ENCODE data around the gene GMIP. TPM values are rescaled to one million over a fixed set of nuclear protein-coding genes. Genes with fewer than 3 reads are reported as not detected.
"Not testable (repeated sequence)": the region's sequence is repeated elsewhere in the genome, so short reads cannot be mapped to it uniquely, and the experiment has no call there.

Gene GMIP
- polyA plus RNA-seq, 3 donors: 41.4 to 91.4 (median 75.1) TPM

DNA sequence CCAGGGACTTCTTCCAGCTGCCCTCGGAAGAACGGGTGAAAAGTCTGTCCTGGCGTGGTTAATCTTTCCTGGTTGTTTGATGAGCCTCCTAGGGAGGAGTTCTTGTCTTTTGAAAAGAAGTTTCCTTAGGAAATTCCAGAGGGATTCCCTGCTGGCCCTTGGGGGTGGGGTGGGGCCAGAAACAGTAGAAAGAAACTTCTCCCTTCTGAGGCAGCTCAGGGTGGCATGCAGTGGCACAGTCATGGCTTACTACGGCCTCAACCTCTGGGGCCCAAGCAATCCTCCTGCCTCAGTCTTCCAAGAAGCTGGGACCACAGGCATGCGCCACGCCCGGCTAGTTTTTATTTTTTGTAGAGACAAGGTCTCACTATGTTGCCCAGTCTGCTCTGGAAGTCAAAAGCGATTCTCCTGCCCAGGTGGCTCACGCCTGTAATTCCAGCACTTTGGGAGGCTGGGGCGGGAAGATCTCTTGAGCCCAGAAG, 26.7 kb upstream of the GMIP start:
- Histone ChIP-seq H3K36me3 (replicated peaks in 1 of 2; ENCODE audit: control insufficient read depth in 1 of 2, insufficient read depth in 2 of 2, low read length in 2 of 2) (peaks cover 17 to 27% of the 10 kb centered on the region in 2 donors), H3K27ac (ENCODE audit: low read depth in 1 of 2, low read length in 2 of 2) (no peak overlapping the region), H3K4me1 (ENCODE audit: control insufficient read depth in 1 of 2, insufficient read depth in 2 of 2, low read length in 2 of 2) (peaks cover 13 to 22% of the 10 kb centered on the region in 2 donors), H3K4me2 (replicated peaks; ENCODE audit: extremely low read depth, low read length, poor library complexity, severe bottlenecking) (peak overlapping the region; percentile 99), H2AFZ (ENCODE audit: insufficient read depth, low read depth, low read length, poor library complexity, severe bottlenecking) (no peak overlapping the region), H3K9ac (ENCODE audit: insufficient read depth, low read length, poor library complexity, severe bottlenecking) (no peak overlapping the region), H3K4me3 (replicated peaks in 1 of 3; ENCODE audit: low read depth in 2 of 3, low read length in 3 of 3) (peak overlapping the region in 1 of 3 experiments; percentile 97), H3K27me3 (ENCODE audit: control insufficient read depth in 2 of 2, insufficient read depth in 2 of 2, low read length in 2 of 2) (no peaks in the 10 kb centered on the region), H3K9me3 (replicated peaks in 1 of 2; ENCODE audit: control insufficient read depth in 1 of 2, insufficient read depth in 1 of 2, low read length in 2 of 2) (peaks cover 34 to 47% of the 10 kb centered on the region in 2 donors), H3K79me2 (ENCODE audit: insufficient read depth, low read length) (peaks cover 59% of the 10 kb centered on the region), H4K20me1 (ENCODE audit: insufficient read depth, low read length) (no peaks in the 10 kb centered on the region)
- H3K9me3 Mint-ChIP-seq: peaks cover 25 to 53% (median 43%) of the 10 kb centered on the region in 7 donors
- H3K36me3 Mint-ChIP-seq: peaks cover 29 to 44% of the 10 kb centered on the region in 2 donors
- peaks cover 19% of the 10 kb centered on the region for H3K4me1 Mint-ChIP-seq
- WGBS (ENCODE audit: insufficient coverage): 97% methylated on average over 7 of the region's 10 CpGs
- H3K4me3 Mint-ChIP-seq: peak overlapping the region in 1 of 2 donors; percentile 94
- peak overlapping the region in 1 of 7 donors; percentile 40 for H3K27ac Mint-ChIP-seq
- DNase-seq: no peak
- intact Hi-C loops (cut with micrococcal nuclease): loop anchor here (5.0 to 10.0 kb wide), 2 partner anchors 107 to 225 kb away; no protein-coding TSS in a partner anchor
- H3K27me3 Mint-ChIP-seq (ENCODE audit: low read depth in 3 of 3): peaks cover 0 to 2% (median 0%) of the 10 kb centered on the region in 3 donors
- TF ChIP-seq, protein P1, sequence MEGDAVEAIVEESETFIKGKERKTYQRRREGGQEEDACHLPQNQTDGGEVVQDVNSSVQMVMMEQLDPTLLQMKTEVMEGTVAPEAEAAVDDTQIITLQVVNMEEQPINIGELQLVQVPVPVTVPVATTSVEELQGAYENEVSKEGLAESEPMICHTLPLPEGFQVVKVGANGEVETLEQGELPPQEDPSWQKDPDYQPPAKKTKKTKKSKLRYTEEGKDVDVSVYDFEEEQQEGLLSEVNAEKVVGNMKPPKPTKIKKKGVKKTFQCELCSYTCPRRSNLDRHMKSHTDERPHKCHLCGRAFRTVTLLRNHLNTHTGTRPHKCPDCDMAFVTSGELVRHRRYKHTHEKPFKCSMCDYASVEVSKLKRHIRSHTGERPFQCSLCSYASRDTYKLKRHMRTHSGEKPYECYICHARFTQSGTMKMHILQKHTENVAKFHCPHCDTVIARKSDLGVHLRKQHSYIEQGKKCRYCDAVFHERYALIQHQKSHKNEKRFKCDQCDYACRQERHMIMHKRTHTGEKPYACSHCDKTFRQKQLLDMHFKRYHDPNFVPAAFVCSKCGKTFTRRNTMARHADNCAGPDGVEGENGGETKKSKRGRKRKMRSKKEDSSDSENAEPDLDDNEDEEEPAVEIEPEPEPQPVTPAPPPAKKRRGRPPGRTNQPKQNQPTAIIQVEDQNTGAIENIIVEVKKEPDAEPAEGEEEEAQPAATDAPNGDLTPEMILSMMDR (IDR thresholded peaks at IDR 0.05): no peak

DNA sequence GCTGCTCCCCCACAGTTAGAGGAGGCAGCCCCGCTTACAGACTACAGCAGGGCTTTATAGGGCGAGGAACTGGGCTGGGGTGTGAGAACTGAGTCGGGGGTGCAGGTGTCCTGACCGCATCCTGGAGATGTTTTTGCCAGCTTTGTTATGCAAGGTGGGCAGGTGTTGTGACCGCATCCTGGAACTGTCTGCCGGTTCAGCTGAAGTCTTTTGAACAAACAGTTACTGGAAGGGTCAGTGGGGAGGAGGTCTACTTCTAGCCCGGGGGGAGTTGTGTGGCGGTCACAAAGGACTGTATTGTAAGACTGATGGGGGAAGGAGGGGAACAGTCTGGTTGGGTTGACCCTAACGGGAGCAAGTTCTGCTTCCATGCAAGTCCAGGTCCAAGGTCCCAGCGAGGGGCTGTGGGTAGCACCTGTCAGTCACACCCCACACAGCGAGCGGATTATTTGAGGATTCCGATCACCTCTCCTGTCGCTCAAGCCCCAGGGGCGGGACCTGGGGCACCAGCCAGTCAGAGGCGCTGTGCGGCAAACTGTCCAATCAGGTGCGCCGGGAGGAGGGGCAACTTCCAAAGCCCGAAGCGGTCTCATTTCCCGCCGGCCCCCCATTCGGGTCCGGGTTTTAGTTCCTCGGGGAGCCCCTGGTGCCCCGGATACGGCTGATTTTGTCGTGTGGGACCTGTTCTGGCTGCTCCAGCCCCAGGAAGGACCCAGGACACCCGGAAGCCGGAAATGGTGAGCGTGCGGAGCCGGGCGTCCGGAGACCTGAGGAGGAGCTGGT, 25.0 kb upstream of the GMIP start, which contains the start of gene ZNF101:
TSS of gene ZNF101 (plus strand) at position 610 of the 783 bp plus-strand sequence. CDS start at position 735, 125 bp downstream.
- H3K27me3 Mint-ChIP-seq (ENCODE audit: low read depth in 3 of 3): peaks cover 0 to 2% (median 0%) of the 10 kb centered on the region in 3 donors
- peaks cover 19% of the 10 kb centered on the region for H3K4me1 Mint-ChIP-seq
- under 1% methylated on average over 36 of the region's 36 CpGs for WGBS (ENCODE audit: insufficient coverage)

DNA sequence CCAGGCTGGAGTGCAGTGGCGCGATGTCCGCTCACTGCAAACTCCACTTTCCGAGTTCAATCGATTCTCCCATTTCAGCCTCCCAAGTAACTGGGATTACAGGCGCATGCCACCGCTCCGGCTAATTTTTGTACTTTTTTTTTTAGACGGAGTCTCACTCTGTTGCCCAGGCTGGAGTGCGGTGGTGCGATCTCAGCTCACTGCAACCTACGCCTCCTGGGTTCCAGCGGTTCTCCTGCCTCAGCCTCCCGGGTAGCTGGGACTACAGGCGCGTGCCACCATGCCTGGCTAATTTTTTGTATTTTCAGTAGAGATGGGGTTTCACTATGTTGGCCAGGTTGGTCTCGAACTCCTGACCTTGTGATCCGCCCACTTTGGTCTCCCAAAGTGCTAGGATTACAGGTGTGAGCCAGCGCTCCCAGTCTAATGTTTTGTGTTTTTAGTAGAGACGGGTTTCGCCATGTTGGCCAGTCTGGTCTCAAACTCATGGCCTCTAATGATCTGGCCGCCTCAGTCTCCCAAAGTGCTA, 22.0 kb upstream of the GMIP start:
- H3K4me3 Mint-ChIP-seq; H3K4me2 ChIP-seq (replicated peaks; ENCODE audit: extremely low read depth, low read length, poor library complexity, severe bottlenecking); H3K36me3 Mint-ChIP-seq; H3K27me3 Mint-ChIP-seq (ENCODE audit: low read depth in 3 of 3); DNase-seq; H2AFZ ChIP-seq (ENCODE audit: insufficient read depth, low read depth, low read length, poor library complexity, severe bottlenecking); H3K27ac ChIP-seq (ENCODE audit: low read depth in 1 of 2, low read length in 2 of 2); H3K9ac ChIP-seq (ENCODE audit: insufficient read depth, low read length, poor library complexity, severe bottlenecking); H3K36me3 ChIP-seq (replicated peaks in 1 of 2; ENCODE audit: control insufficient read depth in 1 of 2, insufficient read depth in 2 of 2, low read length in 2 of 2); H3K27me3 ChIP-seq (ENCODE audit: control insufficient read depth in 2 of 2, insufficient read depth in 2 of 2, low read length in 2 of 2); H3K27ac Mint-ChIP-seq; H3K9me3 ChIP-seq (replicated peaks in 1 of 2; ENCODE audit: control insufficient read depth in 1 of 2, insufficient read depth in 1 of 2, low read length in 2 of 2); H4K20me1 ChIP-seq (ENCODE audit: insufficient read depth, low read length); H3K4me3 ChIP-seq (replicated peaks in 1 of 3; ENCODE audit: low read depth in 2 of 3, low read length in 3 of 3): not testable (repeated sequence)
- Mint-ChIP-seq H3K9me3 (peaks cover under 1 to 18% (median 2%) of the 10 kb centered on the region in 7 donors), H3K4me1 (peaks cover 41% of the 10 kb centered on the region)
- WGBS (ENCODE audit: insufficient coverage): 98% methylated on average over 15 of the region's 22 CpGs
- Histone ChIP-seq H3K79me2 (ENCODE audit: insufficient read depth, low read length) (peaks cover 51% of the 10 kb centered on the region), H3K4me1 (ENCODE audit: control insufficient read depth in 1 of 2, insufficient read depth in 2 of 2, low read length in 2 of 2) (peaks cover 36 to 52% of the 10 kb centered on the region in 2 donors)
- intact Hi-C loops (cut with micrococcal nuclease): loop anchor here (5.0 to 10.0 kb wide), 4 partner anchors 67 to 239 kb away; partner anchors contain the start of genes ZNF14 (in 1 of the 2), ZNF506 (in 1 of the 2) and ZNF93 (in 1 of the 2)

More for the DNA sequence above, 25.0 kb upstream of the GMIP start, which contains the start of gene ZNF101:
- Histone ChIP-seq H3K9me3 (replicated peaks in 1 of 2; ENCODE audit: control insufficient read depth in 1 of 2, insufficient read depth in 1 of 2, low read length in 2 of 2) (peaks cover 23 to 33% of the 10 kb centered on the region in 2 donors), H3K36me3 (replicated peaks in 1 of 2; ENCODE audit: control insufficient read depth in 1 of 2, insufficient read depth in 2 of 2, low read length in 2 of 2) (peaks cover 7 to 14% of the 10 kb centered on the region in 2 donors), H2AFZ (ENCODE audit: insufficient read depth, low read depth, low read length, poor library complexity, severe bottlenecking) (peak within 1 kb of the TSS; percentile 99), H4K20me1 (ENCODE audit: insufficient read depth, low read length) (no peaks in the 10 kb centered on the region), H3K4me2 (replicated peaks; ENCODE audit: extremely low read depth, low read length, poor library complexity, severe bottlenecking) (peak within 1 kb of the TSS; percentile 99), H3K4me1 (ENCODE audit: control insufficient read depth in 1 of 2, insufficient read depth in 2 of 2, low read length in 2 of 2) (peaks cover 13 to 28% of the 10 kb centered on the region in 2 donors), H3K27ac (ENCODE audit: low read depth in 1 of 2, low read length in 2 of 2) (peak within 1 kb of the TSS; percentile 78 to 85), H3K79me2 (ENCODE audit: insufficient read depth, low read length) (peaks cover 48% of the 10 kb centered on the region), H3K27me3 (ENCODE audit: control insufficient read depth in 2 of 2, insufficient read depth in 2 of 2, low read length in 2 of 2) (no peaks in the 10 kb centered on the region), H3K9ac (ENCODE audit: insufficient read depth, low read length, poor library complexity, severe bottlenecking) (peak within 1 kb of the TSS; percentile 94), H3K4me3 (replicated peaks in 1 of 3; ENCODE audit: low read depth in 2 of 3, low read length in 3 of 3) (peak within 1 kb of the TSS; percentile 66 to 97 (median 84))
- intact Hi-C loops (cut with micrococcal nuclease): loop anchor here (5.0 to 10.0 kb wide), 4 partner anchors 64 to 236 kb away; partner anchors contain the start of genes ZNF14 (in 1 of the 2), ZNF506 (in 1 of the 2) and ZNF93 (in 1 of the 2)
- H3K36me3 Mint-ChIP-seq: peaks cover 20 to 30% of the 10 kb centered on the region in 2 donors
- peak within 1 kb of the TSS; percentile 87 to 95 (median 94) for H3K27ac Mint-ChIP-seq
- peak within 1 kb of the TSS; percentile 94 to 99 for H3K4me3 Mint-ChIP-seq
- peaks cover 18 to 43% (median 28%) of the 10 kb centered on the region in 7 donors for H3K9me3 Mint-ChIP-seq
- TF ChIP-seq, protein P1 (IDR thresholded peaks at IDR 0.05): no peak
- DNase-seq: peak; percentile 85 to 91 (median 86)
